HG03135 (cell line): ENCODE measurements around the gene PAGE3.

Experiments
- ATAC-seq: cut with Tn5 transposase; IDR thresholded peaks from one replicate; pipeline ENCODE4 v1.9.1; 2021; ENCODE audit warnings: mild to moderate bottlenecking, moderate library complexity; ENCODE audit not compliant: unreplicated experiment

The PAGE3 gene, protein sequence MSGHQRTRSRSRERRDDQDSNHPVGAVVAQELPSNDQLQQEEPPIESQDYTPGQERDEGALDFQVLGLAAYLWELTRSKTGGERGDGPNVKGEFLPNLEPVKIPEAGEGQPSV

DNA sequence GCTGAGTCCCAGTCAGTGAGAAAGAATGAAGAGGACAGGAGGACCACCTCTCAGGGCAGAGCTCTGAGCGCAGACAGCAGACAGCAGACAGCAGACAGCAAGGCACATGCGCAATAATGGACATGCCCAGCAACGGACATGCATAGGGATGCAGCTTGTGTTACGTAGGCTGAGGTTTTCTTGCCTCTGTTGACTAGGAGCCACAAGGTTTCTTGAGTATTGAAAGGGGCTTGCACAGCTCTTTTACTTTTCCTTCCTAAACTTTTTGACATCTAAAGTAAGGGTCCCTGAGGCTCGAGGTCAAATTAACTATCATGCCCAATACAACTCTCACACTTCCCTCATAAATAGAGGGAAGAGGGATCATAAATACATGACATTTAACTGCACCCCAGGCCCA, at the start of gene PAGE3:
Gene PAGE3, minus strand, starts transcription at position 101 of the 400 bp plus-strand sequence. CDS start 1,013 bp downstream, outside the sequence.
- no peak for ATAC-seq

DNA sequence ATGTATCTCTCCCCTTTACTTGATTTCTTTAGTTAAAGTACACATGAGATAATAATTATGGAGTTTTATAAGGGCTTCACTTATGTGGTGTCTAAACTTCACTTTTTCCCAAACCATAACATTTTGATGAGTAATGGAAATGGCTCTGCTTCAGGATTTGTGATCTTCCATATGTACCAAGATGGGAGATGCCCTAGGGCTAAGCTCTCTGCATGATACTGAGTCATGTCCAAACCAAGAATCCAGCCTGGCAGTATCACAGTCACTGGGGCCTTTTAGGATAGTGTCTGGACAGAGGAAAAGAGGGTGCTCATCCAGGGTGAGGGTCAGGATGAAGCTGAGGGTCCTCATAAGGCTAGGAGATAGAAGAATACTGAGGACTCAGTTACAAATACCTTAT, 47.9 kb upstream of the PAGE3 start:
- no peak for ATAC-seq

DNA sequence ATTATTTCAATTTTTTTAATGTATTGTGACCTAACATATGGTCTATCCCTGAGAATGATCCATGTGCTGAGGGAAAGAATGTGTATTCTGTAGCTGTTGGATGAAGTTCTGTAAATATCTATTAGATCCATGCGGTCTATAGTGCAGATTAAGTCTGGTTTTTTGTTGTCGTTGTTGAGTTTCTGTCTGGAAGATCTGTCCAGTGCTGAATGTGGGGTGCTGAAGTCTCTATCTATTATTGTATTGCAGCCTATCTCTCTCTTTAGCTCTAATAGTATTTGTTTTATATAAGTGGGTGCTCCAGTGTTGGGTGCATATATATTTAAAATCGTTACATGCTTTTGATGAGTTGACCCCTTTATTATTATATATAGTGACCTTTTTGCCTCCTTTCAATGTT, 26.2 kb upstream of the PAGE3 start:
- ATAC-seq = no peak

DNA sequence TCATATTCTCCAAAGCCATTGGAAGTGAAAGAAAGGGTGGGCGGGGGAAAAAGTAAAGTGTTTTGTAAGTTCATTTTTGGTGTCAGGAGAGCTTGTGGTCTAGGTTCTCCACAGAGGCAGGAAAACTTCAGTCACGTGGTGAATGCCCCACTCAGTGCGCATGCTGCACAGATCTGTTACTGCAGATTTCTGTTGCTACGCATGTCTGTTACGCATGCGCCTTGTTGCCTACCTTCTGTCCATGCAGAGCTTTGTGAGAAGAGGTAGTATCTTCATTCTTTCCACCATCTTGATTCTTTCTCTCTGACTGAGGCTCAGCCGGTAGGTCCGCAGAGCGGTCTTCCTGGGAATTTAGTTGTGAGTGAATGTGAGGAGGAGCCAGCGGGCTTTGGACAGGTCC, 15.1 kb upstream of the PAGE3 start:
- ATAC-seq = no peak

DNA sequence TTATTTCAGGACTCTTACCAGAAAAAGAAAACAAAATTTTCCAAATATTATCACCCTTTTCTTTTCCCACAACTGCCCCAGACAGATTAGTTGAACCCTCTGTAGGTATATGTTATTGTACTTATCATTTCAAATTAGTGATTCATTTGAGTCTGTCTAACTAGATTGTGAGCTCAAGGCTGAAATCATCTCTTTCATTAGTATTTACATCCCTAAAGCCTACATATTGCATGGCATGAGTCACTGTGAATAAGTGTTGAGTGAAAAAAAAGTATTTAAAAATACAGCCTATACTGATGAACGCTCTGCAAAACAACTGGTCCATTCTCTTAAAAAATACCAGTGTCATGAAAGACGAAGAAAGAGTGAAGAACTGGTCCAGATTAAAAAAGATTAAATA, 3.9 kb downstream of the PAGE3 start:
- ATAC-seq = no peak

DNA sequence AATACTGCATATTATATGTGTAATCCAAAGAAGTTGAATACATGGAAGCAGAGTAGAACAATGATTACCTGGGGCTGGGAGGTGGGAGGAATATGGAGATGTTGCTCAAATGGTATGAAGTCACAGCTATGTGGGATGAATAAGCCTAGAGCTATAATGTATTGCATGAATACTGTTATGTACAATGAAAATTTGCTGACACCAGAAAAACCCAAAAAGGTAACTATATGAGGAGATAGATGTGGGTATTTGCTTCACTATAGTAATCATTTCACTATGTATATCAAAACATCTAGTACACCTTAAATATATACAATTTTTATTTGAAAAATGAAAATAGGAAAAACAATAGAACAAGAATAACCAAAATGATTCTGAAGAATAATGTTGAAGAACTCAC, 11.2 kb downstream of the PAGE3 start:
- ATAC-seq = no peak

DNA sequence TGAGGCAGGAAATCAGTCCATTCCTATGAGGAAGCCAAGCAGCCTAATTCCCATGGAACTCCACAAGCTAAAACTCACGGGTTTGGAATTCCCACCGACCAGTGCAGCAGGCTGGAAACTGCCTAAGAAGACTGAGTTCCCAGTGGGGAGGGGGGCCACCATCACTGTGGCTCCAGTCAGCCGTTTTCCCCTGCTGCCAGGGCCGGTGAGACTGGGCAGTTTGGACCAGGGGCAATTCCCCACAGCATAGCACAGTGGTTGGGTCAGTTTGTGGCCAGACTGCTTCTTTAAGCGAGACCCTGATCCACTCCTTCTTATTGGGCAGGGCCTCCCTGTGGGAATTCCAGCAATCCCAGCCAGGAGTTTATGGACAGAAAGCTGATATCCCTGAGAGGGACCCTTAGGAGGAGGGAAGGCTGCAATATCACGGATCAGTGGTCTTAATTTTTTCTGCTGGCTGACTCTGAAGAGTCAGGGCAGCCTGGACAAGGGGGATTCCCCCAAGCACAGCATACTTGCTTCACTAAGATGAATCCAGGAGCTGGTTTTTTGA, 23.9 kb downstream of the PAGE3 start:
- no peak for ATAC-seq

DNA sequence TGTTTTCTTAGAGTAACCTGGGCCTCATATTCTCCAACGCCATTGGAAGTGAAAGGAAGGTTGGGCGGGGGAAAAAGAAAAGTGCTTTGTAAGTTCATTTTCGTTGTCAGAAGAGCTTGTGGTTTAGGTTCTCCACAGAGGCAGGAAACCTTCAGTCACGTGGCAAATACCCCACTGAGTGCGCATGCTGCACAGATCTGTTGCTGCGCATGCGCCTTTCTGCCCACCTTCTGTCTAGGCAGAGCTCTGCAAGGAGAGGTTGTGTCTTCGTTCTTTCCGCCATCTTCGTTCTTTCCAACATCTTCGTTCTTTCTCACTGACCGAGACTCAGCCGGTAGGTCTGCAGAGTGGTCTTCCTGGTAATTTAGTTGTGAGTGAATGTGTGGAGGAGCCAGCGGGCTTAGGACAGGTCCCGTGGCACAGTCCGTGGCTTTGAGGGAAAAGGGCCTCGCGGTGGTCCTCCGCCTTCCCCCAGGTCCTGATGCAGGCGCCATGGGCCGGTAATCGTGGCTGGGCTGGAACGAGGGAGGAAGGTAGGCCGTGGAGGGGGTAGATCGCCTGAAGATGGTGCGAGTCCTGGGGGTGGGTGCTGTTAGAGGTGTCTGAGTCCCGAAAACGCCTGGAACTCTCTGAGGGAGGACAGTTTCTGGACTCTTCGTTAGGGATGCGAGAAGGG, 44.5 kb downstream of the PAGE3 start, which contains the start of gene PAGE5:
Gene PAGE5, plus strand, starts transcription at position 228 of the 676 bp plus-strand sequence. CDS start 1,037 bp downstream, outside the sequence.
- no peak for ATAC-seq

DNA sequence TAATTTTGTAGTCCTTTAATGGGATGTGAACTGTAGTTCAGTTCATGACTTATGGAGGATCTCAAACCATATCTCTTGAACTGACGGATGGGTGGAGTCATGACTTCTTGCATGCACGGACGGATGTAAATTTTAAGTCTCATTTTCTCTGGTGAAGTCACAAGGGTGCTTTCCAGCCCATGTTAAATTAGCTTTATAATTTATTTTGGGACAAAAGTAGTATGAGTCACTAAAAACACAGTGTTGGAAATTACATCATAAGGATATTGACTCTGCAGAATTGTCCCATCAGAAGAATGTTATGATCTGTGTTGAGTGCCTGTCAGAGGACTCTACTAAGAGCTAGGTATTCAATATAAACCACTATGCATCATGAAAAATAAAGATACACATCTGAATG, 51.3 kb downstream of the PAGE3 start:
- ATAC-seq = no peak

DNA sequence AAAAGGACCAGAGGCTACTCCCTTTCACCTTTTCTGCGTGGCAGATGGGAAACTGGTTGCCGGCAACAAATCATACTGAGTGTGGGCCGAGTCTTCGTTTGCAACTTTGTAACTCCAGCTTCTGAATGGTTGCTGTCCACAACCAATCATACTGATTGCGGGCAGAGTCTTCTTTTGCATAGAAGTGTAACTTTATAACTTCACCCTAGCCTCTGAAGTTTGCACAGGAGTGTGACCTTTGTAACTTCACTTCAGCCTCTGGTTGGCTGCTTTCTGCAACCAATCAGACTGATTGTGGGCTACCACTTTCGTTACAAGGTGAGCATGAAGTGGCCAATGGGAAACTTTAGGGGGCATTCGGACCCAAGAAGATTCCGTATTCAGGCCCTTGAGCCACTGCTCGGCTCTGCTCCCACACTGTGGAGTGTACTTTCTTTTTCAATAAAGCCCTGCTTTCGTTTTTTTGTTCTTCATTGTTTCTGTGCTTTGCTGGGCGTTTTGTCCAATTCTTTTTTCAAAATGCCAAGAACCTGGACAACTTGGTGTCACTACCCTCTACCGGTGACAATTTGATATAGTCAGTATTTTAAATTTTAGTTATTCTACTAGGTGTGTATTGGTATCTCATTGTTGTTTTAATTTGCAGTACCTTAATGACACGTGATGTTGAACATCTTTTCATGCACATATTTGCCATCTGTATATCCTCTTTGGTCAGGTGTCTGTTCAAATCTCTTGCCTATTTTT, 53.6 kb downstream of the PAGE3 start:
- ATAC-seq = no peak
